22Rv1 (cell line): ENCODE data around the gene RAN.
A peak's percentile ranks its signal among the peaks of the same experiment; 100 is the strongest.

ENCODE experiments used
- H3K27ac ChIP-seq: fragments of 450-650 bp; 2 replicates; pipeline ENCODE4 v1.5.1; 2017
- CTCF ChIP-seq: fragments of 450-650 bp; IDR thresholded peaks from 2 replicates; pipeline ENCODE4 v1.5.1; 2017; ENCODE audit warnings: mild to moderate bottlenecking
- ZFX ChIP-seq: fragments of 450-650 bp; IDR thresholded peaks from 2 replicates; pipeline ENCODE4 v1.6.1; 2017; ENCODE audit warnings: antibody characterized with exemption, borderline replicate concordance

RAN gene

DNA sequence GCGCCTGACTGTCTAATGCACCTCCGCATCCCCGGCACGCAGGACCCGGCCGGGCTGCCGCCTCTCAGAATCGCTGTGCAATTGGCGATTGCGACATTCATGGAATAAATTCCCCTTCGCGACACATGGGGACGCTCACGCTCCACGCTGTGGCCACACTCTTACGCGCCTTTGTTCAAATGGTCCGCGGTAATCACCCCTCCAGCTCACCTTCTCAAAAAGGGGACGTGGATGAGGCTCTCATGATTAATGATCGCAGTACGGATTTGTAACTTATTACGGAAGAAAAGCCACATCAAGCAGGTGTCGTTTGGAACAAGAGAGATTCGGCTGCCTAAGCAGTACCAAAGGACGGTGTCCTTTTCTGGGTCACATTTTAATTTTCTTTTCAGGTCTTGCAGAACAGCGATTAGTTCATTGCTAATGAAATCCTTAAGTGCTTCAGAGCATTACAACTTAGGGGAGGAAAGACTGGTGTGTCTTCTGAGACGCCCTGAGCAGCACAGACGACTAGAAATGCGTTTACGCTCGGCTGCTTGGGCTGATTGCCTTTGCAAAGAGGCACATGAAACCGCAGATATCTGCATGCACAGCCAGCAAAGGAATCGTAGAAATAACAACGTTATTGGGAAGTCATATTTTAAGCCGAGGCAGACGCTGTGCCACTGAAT lies 44.5 kb downstream of the RAN start:
- TF ChIP-seq CTCF = peak; percentile 99
- no peak for TF ChIP-seq ZFX
- H3K27ac ChIP-seq = no peak overlapping the region

DNA sequence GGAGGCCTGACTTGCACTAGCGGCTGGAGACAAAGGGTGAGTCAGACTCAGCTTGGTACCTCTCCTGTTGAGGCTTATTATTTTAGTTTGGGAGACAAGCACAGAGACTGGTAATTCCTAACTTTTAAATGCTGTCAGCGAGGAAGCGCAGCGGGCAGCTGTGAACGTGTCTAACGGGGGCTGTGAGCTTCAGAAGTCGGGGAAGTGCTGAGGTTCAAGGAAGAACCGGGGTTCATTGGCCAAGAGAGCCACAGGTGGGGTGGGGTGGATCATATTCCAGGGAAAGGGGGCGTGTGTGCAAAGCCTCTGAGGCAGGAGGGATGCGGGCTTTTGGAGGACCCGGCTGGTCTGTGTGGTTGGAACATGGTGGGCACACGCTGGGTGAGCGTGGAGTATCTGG lies 45.7 kb downstream of the RAN start:
- TF ChIP-seq CTCF (no peak), ZFX (no peak)
- no peak overlapping the region for H3K27ac ChIP-seq

- TF ChIP-seq CTCF = no peak
- no peak for TF ChIP-seq ZFX
- H3K27ac ChIP-seq = no peak overlapping the region
These were observed 47.2 kb downstream of the RAN start for GRCh38 chr12:130919086-130919485.

GRCh38 chr12:130920119-130920703 lies 48.3 kb downstream of the RAN start:
- TF ChIP-seq CTCF = no peak
- no peak for TF ChIP-seq ZFX
- H3K27ac ChIP-seq = no peak overlapping the region

DNA sequence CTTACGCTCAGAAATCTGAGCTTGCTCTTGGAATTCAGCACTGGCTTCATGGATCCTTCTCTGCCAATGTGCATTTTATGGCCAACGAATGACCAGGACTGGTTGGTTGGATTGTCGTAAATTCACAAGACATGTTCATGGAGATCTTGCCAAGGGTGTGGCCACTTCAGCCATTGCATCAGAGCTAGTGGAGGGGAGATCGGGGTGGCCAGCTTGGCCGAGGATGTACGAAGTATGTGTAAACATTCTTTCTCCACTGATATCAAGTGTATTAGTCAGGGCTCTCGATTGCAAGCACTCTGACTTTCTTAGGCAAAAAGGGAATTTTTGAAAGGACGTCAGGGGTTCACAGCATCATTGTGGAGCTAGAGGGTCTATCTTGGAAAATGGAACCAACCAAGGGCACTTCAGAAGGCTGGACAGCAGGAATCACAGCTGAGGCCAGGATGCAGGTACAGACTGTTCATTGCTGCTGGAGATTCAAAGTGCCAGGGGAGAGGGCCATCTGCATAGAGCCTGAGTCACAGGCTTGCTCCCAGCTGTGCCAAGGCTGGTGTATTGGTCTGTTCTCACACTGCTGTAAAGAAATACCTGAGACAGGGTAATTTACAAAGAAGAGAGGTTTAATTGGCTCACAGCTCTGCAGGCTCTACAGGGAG lies 49.0 kb downstream of the RAN start:
- H3K27ac ChIP-seq = no peak overlapping the region
- TF ChIP-seq ZFX = no peak
- TF ChIP-seq CTCF = no peak

GRCh38 chr12:130922511-130922953 lies 50.7 kb downstream of the RAN start:
- no peak overlapping the region for H3K27ac ChIP-seq
- TF ChIP-seq CTCF = no peak
- TF ChIP-seq ZFX = no peak
